ENCODE data around the gene TSPAN6.

DNA sequence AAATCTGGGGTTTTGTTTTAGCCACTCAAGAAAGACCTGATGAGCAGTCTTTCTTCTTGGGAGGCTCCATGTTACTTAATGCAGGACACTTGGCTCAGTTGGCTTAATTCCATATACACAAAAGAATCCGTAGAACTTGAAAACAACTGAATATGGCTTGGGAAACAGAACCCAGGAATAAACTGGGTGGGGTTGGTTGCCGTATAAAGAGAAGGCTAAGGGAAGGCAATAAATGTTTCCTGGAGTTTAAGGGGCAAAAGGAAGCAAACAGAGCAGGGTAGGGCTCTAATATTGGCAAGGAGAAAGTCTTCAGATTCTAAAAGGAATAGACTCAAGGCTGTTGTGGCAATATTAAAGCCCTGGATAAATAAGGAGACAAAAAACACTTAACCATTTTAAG lies 43.5 kb downstream of the TSPAN6 start:
- TF ChIP-seq CTCF (conservative IDR thresholded peaks at IDR 0.05; ENCODE audit: low read depth, low read length) (no peak), EZH2 (IDR thresholded peaks at IDR 0.05; ENCODE audit: borderline replicate concordance, low read depth, low read length, poor library complexity, severe bottlenecking) (no peak)

All from A673 (cell line).